Thyroid gland (tissue), 4 donors: ENCODE measurements around the gene LHX5.

Experiments
- POLR2A ChIP-seq, 2 donors: fragments of 450-650 bp; IDR thresholded peaks; one replicate each; pipeline ENCODE4 v1.6.1; 2017; ENCODE audit warnings: antibody characterized with exemption in 2 of 2, mild to moderate bottlenecking in 2 of 2, moderate library complexity in 1 of 2
- TF ChIP-seq, protein P1 (sequence below), 6 experiments: fragments of 200-600 bp in 3 of 6; fragments of 450-650 bp in 3 of 6; sonication (generic) in 3 of 6; IDR thresholded peaks; one replicate each; pipeline ENCODE4 v1.5.1; 2016 to 2019; ENCODE audit warnings: antibody characterized with exemption in 6 of 6, mild to moderate bottlenecking in 2 of 6, inconsistent platforms in 1 of 6, moderate library complexity in 1 of 6

DNA sequence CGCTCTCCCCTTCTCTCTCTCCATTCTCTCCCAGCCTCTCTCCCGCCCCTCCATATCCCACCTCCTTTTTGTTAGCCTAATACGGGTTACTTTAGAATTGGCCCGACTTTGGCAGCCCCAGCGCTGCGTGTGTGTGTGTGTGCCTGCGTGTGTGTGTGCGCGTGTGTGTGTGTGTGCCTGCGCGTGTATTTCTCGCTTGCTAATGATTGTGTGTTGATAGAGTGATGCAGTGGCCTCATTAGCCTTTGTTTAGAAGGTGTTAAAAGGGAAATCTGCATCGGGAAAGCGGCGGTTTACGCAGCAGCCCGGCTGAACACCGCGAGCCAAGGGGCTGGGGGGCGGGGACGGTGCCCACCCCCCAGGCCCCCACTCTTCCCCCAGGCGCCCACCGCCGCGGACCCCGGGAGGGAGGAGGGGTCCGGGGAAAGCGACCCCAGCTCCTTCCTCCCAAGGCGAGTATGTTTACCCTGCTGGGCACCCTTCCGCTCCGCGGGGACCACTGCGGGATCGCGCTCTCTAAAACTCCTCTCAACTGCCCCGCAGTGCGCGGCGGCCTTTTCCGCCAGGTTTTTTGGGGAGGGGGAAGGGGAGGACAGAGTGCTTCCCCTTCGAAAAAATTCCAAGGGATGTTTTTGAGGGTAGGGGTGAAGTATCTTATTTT, 6.8 kb upstream of the LHX5 start:
- TF ChIP-seq, protein P1, sequence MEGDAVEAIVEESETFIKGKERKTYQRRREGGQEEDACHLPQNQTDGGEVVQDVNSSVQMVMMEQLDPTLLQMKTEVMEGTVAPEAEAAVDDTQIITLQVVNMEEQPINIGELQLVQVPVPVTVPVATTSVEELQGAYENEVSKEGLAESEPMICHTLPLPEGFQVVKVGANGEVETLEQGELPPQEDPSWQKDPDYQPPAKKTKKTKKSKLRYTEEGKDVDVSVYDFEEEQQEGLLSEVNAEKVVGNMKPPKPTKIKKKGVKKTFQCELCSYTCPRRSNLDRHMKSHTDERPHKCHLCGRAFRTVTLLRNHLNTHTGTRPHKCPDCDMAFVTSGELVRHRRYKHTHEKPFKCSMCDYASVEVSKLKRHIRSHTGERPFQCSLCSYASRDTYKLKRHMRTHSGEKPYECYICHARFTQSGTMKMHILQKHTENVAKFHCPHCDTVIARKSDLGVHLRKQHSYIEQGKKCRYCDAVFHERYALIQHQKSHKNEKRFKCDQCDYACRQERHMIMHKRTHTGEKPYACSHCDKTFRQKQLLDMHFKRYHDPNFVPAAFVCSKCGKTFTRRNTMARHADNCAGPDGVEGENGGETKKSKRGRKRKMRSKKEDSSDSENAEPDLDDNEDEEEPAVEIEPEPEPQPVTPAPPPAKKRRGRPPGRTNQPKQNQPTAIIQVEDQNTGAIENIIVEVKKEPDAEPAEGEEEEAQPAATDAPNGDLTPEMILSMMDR (IDR thresholded peaks at IDR 0.05): no peak
- TF ChIP-seq POLR2A (IDR thresholded peaks at IDR 0.05): no peak
